ENCODE measurements around the gene NDUFS1.

DNA sequence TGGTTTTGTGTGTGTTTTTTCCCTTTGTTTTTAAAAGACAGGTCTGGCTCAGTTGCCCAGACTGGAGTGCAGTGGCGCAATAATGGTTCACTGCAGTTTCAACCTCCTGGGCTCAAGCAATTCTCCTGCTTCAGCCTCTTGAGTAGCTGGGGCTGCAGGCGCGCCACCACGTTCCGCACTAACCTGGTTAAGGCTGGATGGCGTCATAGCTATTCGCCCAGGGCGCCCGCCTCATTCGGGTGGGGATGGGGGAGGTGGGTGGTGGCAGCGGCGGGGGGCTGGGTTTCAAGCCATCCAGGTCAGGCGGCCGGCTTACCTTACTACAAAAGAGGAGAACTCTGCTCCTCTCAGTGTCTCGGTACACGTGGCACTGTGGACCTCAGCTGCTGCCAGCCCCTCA is 43.2 kb upstream of the NDUFS1 start:
- no peak for TF ChIP-seq EZH2 (IDR thresholded peaks at IDR 0.05; ENCODE audit: borderline replicate concordance, insufficient read depth, low read depth, low read length, poor library complexity, severe bottlenecking)
- TF ChIP-seq, protein P1, sequence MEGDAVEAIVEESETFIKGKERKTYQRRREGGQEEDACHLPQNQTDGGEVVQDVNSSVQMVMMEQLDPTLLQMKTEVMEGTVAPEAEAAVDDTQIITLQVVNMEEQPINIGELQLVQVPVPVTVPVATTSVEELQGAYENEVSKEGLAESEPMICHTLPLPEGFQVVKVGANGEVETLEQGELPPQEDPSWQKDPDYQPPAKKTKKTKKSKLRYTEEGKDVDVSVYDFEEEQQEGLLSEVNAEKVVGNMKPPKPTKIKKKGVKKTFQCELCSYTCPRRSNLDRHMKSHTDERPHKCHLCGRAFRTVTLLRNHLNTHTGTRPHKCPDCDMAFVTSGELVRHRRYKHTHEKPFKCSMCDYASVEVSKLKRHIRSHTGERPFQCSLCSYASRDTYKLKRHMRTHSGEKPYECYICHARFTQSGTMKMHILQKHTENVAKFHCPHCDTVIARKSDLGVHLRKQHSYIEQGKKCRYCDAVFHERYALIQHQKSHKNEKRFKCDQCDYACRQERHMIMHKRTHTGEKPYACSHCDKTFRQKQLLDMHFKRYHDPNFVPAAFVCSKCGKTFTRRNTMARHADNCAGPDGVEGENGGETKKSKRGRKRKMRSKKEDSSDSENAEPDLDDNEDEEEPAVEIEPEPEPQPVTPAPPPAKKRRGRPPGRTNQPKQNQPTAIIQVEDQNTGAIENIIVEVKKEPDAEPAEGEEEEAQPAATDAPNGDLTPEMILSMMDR (IDR thresholded peaks at IDR 0.05), result no peak

All from B cell (primary cell).